ENCODE data around the gene PLA2G2C. TPM values are rescaled to one million over a fixed set of nuclear protein-coding genes. Genes with fewer than 3 reads are reported as not detected.

PLA2G2C gene
- total RNA-seq, 1 experiment from 2014 or later = not detected

GRCh38 chr1:20172033-20172590, 14.2 kb downstream of the PLA2G2C start:
- ChIA-PET POLR2A (no interaction called here), CTCF (interaction anchor here (0.9 to 1.5 kb wide), 3 partner anchors 19 to 259 kb away, joined by 3 to 5 read pairs (median 5); no protein-coding TSS in a partner anchor)
- H3K4me3 Mint-ChIP-seq = no peak overlapping the region
- no peak overlapping the region for H3K27ac Mint-ChIP-seq
- TF ChIP-seq, protein P1, sequence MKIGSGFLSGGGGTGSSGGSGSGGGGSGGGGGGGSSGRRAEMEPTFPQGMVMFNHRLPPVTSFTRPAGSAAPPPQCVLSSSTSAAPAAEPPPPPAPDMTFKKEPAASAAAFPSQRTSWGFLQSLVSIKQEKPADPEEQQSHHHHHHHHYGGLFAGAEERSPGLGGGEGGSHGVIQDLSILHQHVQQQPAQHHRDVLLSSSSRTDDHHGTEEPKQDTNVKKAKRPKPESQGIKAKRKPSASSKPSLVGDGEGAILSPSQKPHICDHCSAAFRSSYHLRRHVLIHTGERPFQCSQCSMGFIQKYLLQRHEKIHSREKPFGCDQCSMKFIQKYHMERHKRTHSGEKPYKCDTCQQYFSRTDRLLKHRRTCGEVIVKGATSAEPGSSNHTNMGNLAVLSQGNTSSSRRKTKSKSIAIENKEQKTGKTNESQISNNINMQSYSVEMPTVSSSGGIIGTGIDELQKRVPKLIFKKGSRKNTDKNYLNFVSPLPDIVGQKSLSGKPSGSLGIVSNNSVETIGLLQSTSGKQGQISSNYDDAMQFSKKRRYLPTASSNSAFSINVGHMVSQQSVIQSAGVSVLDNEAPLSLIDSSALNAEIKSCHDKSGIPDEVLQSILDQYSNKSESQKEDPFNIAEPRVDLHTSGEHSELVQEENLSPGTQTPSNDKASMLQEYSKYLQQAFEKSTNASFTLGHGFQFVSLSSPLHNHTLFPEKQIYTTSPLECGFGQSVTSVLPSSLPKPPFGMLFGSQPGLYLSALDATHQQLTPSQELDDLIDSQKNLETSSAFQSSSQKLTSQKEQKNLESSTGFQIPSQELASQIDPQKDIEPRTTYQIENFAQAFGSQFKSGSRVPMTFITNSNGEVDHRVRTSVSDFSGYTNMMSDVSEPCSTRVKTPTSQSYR (CRISPR knock-in tag; IDR thresholded peaks at IDR 0.05) = no peak
- TF ChIP-seq, protein P2, sequence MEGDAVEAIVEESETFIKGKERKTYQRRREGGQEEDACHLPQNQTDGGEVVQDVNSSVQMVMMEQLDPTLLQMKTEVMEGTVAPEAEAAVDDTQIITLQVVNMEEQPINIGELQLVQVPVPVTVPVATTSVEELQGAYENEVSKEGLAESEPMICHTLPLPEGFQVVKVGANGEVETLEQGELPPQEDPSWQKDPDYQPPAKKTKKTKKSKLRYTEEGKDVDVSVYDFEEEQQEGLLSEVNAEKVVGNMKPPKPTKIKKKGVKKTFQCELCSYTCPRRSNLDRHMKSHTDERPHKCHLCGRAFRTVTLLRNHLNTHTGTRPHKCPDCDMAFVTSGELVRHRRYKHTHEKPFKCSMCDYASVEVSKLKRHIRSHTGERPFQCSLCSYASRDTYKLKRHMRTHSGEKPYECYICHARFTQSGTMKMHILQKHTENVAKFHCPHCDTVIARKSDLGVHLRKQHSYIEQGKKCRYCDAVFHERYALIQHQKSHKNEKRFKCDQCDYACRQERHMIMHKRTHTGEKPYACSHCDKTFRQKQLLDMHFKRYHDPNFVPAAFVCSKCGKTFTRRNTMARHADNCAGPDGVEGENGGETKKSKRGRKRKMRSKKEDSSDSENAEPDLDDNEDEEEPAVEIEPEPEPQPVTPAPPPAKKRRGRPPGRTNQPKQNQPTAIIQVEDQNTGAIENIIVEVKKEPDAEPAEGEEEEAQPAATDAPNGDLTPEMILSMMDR (IDR thresholded peaks at IDR 0.05) = no peak
- no peak for TF ChIP-seq CREM (CRISPR knock-in tag; IDR thresholded peaks at IDR 0.05)
- no peak for TF ChIP-seq FOXJ3 (CRISPR knock-in tag; IDR thresholded peaks at IDR 0.05; ENCODE audit: borderline replicate concordance)
- no peak for TF ChIP-seq SP1 (CRISPR knock-in tag; conservative IDR thresholded peaks at IDR 0.05)
- no peak for TF ChIP-seq NFATC4 (CRISPR knock-in tag; IDR thresholded peaks at IDR 0.05)
- TF ChIP-seq MYBL2 (CRISPR knock-in tag; IDR thresholded peaks at IDR 0.05) = no peak
- TF ChIP-seq OVOL2 (CRISPR knock-in tag; IDR thresholded peaks at IDR 0.05; ENCODE audit: borderline replicate concordance) = no peak
- TF ChIP-seq, protein P3, sequence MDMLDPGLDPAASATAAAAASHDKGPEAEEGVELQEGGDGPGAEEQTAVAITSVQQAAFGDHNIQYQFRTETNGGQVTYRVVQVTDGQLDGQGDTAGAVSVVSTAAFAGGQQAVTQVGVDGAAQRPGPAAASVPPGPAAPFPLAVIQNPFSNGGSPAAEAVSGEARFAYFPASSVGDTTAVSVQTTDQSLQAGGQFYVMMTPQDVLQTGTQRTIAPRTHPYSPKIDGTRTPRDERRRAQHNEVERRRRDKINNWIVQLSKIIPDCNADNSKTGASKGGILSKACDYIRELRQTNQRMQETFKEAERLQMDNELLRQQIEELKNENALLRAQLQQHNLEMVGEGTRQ (CRISPR knock-in tag; IDR thresholded peaks at IDR 0.05) = no peak
- no peak for TF ChIP-seq ERG (CRISPR knock-in tag; IDR thresholded peaks at IDR 0.05)
- TF ChIP-seq ZNF263 (CRISPR knock-in tag; IDR thresholded peaks at IDR 0.05; ENCODE audit: low read depth) = no peak
- TF ChIP-seq ZNF671 (CRISPR knock-in tag; IDR thresholded peaks at IDR 0.05) = no peak
- TF ChIP-seq TCF7 (CRISPR knock-in tag; IDR thresholded peaks at IDR 0.05; ENCODE audit: low read depth) = no peak
- no peaks in the 10 kb centered on the region for H3K9me3 Mint-ChIP-seq
- ATAC-seq (no peak), DNase-seq (ENCODE audit: low spot score) (no peak)
- peaks cover 12% of the 10 kb centered on the region for H3K4me1 Mint-ChIP-seq
- no peaks in the 10 kb centered on the region for H3K36me3 Mint-ChIP-seq
- H3K27me3 Mint-ChIP-seq (ENCODE audit: low read depth) = no peaks in the 10 kb centered on the region

DNA sequence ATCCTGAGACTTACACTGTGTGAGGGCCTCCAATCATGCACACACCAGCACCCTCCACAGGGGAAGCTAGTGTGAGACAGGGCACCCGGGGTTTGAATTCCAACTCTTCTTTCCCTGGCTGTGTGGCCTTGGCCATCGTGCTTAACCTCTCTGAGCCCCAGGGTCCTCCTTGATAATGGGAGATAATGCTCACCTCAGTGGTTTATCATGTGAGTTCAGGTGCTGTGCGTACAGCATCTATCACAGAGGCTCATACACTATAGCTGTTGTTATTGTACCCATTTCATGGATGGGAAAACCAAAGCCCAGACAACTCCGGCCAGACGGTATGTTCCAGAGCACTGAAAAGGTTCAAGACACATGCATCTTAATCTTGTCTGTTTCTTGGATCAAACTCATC, 16.4 kb downstream of the PLA2G2C start:
- TF ChIP-seq, protein P4, sequence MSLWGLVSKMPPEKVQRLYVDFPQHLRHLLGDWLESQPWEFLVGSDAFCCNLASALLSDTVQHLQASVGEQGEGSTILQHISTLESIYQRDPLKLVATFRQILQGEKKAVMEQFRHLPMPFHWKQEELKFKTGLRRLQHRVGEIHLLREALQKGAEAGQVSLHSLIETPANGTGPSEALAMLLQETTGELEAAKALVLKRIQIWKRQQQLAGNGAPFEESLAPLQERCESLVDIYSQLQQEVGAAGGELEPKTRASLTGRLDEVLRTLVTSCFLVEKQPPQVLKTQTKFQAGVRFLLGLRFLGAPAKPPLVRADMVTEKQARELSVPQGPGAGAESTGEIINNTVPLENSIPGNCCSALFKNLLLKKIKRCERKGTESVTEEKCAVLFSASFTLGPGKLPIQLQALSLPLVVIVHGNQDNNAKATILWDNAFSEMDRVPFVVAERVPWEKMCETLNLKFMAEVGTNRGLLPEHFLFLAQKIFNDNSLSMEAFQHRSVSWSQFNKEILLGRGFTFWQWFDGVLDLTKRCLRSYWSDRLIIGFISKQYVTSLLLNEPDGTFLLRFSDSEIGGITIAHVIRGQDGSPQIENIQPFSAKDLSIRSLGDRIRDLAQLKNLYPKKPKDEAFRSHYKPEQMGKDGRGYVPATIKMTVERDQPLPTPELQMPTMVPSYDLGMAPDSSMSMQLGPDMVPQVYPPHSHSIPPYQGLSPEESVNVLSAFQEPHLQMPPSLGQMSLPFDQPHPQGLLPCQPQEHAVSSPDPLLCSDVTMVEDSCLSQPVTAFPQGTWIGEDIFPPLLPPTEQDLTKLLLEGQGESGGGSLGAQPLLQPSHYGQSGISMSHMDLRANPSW (CRISPR knock-in tag; conservative IDR thresholded peaks at IDR 0.05; ENCODE audit: low read depth) = no peak
- TF ChIP-seq CBFB (CRISPR knock-in tag; IDR thresholded peaks at IDR 0.05; ENCODE audit: low read depth) (no peak), USF1 (CRISPR knock-in tag; IDR thresholded peaks at IDR 0.05) (no peak), ZNF138 (CRISPR knock-in tag; conservative IDR thresholded peaks at IDR 0.05) (no peak), HMGA2 (CRISPR knock-in tag; IDR thresholded peaks at IDR 0.05) (no peak)
- TF ChIP-seq, protein P5, sequence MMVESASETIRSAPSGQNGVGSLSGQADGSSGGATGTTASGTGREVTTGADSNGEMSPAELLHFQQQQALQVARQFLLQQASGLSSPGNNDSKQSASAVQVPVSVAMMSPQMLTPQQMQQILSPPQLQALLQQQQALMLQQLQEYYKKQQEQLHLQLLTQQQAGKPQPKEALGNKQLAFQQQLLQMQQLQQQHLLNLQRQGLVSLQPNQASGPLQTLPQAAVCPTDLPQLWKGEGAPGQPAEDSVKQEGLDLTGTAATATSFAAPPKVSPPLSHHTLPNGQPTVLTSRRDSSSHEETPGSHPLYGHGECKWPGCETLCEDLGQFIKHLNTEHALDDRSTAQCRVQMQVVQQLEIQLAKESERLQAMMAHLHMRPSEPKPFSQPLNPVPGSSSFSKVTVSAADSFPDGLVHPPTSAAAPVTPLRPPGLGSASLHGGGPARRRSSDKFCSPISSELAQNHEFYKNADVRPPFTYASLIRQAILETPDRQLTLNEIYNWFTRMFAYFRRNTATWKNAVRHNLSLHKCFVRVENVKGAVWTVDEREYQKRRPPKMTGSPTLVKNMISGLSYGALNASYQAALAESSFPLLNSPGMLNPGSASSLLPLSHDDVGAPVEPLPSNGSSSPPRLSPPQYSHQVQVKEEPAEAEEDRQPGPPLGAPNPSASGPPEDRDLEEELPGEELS (CRISPR knock-in tag; IDR thresholded peaks at IDR 0.05) = no peak
- CTCF ChIA-PET = interaction anchor here (1.3 kb wide), 1 partner anchor 18 kb away, joined by 3 read pairs; no protein-coding TSS in a partner anchor
- H3K4me3 Mint-ChIP-seq = no peak overlapping the region
- peaks cover 4% of the 10 kb centered on the region; the same call in 1 of the 2 replicates for H3K27me3 Mint-ChIP-seq (ENCODE audit: low read depth)
- H3K9me3 Mint-ChIP-seq = peaks cover 4% of the 10 kb centered on the region; the same call in 1 of the 2 replicates
- peaks cover 4% of the 10 kb centered on the region; the same call in 1 of the 2 replicates for H3K36me3 Mint-ChIP-seq
- H3K4me1 Mint-ChIP-seq = peaks cover 23% of the 10 kb centered on the region
- ATAC-seq (no peak; the same call in 1 of the 2 replicates), DNase-seq (ENCODE audit: low spot score) (no peak)
- no peak overlapping the region for H3K27ac Mint-ChIP-seq
- POLR2A ChIA-PET = no interaction called here

Measured in WTC11 (cell line).